ENCODE measurements around the gene TNNI3K.

DNA sequence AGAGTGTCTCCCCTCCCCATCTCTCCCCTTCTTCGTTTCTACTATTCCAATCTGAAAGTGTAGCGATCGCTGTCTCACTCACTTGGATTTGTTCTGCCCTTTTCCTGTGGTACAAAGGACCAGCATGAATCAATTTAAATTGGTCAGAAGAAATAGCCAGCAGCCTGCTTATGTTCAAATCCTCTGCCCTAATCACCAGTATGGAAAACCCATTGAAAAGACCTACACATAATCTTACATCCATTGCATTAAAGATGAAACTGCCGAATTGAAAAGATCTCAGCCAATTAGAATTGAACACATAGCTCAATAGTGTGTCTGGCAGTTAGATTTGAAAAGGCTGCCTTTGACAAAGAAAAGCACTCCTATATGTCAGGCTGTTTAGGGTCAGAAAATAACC is 122.6 kb downstream of the TNNI3K start:
- no peak for TF ChIP-seq YY1 (IDR thresholded peaks at IDR 0.05; ENCODE audit: low read depth)
- no peak for TF ChIP-seq FOSL2 (IDR thresholded peaks at IDR 0.05; ENCODE audit: borderline replicate concordance, low read depth)
- TF ChIP-seq, protein P1, sequence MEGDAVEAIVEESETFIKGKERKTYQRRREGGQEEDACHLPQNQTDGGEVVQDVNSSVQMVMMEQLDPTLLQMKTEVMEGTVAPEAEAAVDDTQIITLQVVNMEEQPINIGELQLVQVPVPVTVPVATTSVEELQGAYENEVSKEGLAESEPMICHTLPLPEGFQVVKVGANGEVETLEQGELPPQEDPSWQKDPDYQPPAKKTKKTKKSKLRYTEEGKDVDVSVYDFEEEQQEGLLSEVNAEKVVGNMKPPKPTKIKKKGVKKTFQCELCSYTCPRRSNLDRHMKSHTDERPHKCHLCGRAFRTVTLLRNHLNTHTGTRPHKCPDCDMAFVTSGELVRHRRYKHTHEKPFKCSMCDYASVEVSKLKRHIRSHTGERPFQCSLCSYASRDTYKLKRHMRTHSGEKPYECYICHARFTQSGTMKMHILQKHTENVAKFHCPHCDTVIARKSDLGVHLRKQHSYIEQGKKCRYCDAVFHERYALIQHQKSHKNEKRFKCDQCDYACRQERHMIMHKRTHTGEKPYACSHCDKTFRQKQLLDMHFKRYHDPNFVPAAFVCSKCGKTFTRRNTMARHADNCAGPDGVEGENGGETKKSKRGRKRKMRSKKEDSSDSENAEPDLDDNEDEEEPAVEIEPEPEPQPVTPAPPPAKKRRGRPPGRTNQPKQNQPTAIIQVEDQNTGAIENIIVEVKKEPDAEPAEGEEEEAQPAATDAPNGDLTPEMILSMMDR (IDR thresholded peaks at IDR 0.05), result no peak
- TF ChIP-seq RAD21 (IDR thresholded peaks at IDR 0.05; ENCODE audit: low read length), result no peak
- no peak for TF ChIP-seq EZH2phosphoT487 (IDR thresholded peaks at IDR 0.05; ENCODE audit: borderline replicate concordance, low read depth)
- no peak for TF ChIP-seq TAF1 (IDR thresholded peaks at IDR 0.05; ENCODE audit: borderline replicate concordance, low read depth, low read length)
- TF ChIP-seq, protein P2, sequence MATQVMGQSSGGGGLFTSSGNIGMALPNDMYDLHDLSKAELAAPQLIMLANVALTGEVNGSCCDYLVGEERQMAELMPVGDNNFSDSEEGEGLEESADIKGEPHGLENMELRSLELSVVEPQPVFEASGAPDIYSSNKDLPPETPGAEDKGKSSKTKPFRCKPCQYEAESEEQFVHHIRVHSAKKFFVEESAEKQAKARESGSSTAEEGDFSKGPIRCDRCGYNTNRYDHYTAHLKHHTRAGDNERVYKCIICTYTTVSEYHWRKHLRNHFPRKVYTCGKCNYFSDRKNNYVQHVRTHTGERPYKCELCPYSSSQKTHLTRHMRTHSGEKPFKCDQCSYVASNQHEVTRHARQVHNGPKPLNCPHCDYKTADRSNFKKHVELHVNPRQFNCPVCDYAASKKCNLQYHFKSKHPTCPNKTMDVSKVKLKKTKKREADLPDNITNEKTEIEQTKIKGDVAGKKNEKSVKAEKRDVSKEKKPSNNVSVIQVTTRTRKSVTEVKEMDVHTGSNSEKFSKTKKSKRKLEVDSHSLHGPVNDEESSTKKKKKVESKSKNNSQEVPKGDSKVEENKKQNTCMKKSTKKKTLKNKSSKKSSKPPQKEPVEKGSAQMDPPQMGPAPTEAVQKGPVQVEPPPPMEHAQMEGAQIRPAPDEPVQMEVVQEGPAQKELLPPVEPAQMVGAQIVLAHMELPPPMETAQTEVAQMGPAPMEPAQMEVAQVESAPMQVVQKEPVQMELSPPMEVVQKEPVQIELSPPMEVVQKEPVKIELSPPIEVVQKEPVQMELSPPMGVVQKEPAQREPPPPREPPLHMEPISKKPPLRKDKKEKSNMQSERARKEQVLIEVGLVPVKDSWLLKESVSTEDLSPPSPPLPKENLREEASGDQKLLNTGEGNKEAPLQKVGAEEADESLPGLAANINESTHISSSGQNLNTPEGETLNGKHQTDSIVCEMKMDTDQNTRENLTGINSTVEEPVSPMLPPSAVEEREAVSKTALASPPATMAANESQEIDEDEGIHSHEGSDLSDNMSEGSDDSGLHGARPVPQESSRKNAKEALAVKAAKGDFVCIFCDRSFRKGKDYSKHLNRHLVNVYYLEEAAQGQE (IDR thresholded peaks at IDR 0.05; ENCODE audit: low read depth, low read length), result no peak
- TF ChIP-seq POLR2AphosphoS5 (IDR thresholded peaks at IDR 0.05; ENCODE audit: low read depth, low read length), result no peak
- TF ChIP-seq, protein P3, sequence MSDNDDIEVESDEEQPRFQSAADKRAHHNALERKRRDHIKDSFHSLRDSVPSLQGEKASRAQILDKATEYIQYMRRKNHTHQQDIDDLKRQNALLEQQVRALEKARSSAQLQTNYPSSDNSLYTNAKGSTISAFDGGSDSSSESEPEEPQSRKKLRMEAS (IDR thresholded peaks at IDR 0.05; ENCODE audit: low read depth), result no peak
- no peak for TF ChIP-seq RCOR1 (IDR thresholded peaks at IDR 0.05; ENCODE audit: low read length)
- TF ChIP-seq GABPA (IDR thresholded peaks at IDR 0.05; ENCODE audit: low read depth), result no peak
- no peak for TF ChIP-seq JUND (IDR thresholded peaks at IDR 0.05)

All from SK-N-SH (cell line).